Stimulated activated naive CD8-positive, alpha-beta T cell treated with anti-CD3 and anti-CD28 coated beads, Interleukin-15, Interleukin-2, amounts not matched to agents 100 ng/mL and 50 ng/mL, for 24 hours (primary cell): ENCODE measurements around the gene SPATC1L.
"Not testable (repeated sequence)": the region's sequence is repeated elsewhere in the genome, so short reads cannot be mapped to it uniquely, and the experiment has no call there.

Experiments used
- H3K27ac Mint-ChIP-seq: one replicate; pipeline ENCODE4 v1.8.0; 2021; ENCODE audit warnings: mild to moderate bottlenecking, mixed read lengths
- H3K27me3 Mint-ChIP-seq: one replicate; pipeline ENCODE4 v1.8.0; 2021; ENCODE audit warnings: mixed read lengths
- H3K36me3 Mint-ChIP-seq: one replicate; pipeline ENCODE4 v1.8.0; 2021; ENCODE audit warnings: low read depth, mixed read lengths
- H3K4me1 Mint-ChIP-seq: one replicate; pipeline ENCODE4 v1.8.0; 2021; ENCODE audit warnings: low read depth, mixed read lengths
- H3K4me3 Mint-ChIP-seq: one replicate; pipeline ENCODE4 v1.8.0; 2021; ENCODE audit warnings: mild to moderate bottlenecking, mixed read lengths
- H3K9me3 Mint-ChIP-seq: one replicate; pipeline ENCODE4 v1.8.0; 2021; ENCODE audit warnings: mixed read lengths

Gene SPATC1L

DNA sequence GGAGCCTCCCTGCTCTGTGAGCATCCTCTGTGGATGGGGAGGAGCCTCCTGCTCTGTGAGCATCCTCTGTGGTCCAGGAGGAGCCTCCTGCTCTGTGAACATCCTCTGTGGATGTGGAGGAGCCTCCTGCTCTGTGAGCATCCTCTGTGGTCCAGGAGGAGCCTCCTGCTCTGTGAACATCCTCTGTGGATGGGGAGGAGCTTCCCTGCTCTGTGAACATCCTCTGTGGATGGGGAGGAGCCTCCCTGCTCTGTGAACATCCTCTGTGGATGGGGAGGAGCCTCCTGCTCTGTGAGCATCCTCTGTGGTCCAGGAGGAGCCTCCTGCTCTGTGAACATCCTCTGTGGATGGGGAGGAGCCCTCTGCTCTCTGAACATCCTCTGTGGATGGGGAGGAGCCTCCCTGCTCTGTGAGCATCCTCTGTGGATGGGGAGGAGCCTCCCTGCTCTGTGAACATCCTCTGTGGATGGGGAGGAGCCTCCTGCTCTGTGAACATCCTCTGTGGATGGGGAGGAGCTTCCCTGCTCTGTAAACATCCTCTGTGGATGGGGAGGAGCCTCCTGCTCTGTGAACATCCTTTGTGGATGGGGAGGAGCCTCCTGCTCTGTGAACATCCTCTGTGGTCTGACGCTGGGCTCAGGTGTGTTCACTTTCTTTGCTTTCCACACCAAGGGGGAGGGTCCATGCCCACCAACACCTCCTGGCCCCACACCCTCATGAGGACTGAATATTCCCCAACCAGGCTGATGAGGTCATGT, 13.6 kb downstream of the SPATC1L start:
- not testable (repeated sequence) for H3K4me3 Mint-ChIP-seq, H3K4me1 Mint-ChIP-seq, H3K27me3 Mint-ChIP-seq, H3K36me3 Mint-ChIP-seq
- H3K27ac Mint-ChIP-seq, result peak overlapping the region; percentile 62
- peaks cover 15% of the 10 kb centered on the region for H3K9me3 Mint-ChIP-seq

DNA sequence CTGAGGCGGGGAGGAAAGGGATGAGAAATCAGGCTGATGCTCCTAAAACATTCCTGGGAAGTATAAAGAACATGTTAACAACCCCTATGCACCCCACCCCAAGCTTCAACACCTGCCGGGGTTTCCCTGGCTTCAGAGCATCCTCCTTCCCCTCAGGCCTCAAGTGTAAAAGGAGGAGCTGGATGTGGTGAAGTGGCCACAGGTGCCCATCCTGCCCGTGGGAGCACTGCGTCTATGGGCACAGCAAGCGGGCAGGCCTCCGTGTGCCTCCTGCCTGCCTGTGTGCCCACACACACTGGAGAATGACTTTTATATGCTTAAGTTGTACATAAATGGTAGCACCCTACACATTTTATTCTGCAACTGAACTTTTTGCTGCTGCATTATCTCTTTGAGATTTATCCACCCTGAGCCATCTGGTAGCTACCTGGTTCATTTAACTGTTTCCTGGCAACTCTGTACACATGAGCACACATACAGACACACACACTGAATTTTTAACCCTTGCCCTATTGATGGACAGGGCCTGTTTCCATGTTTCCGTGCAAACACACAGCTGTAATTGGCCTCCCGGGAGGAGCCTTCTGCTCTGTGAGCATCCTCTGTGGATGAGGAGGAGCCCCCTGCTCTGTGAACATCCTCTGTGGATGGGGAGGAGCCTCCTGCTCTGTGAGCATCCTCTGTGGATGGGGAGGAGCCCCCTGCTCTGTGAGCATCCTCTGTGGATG, 15.4 kb downstream of the SPATC1L start:
- Mint-ChIP-seq H3K4me1 (no peaks in the 10 kb centered on the region), H3K27me3 (no peaks in the 10 kb centered on the region), H3K4me3 (no peak overlapping the region), H3K27ac (no peak overlapping the region), H3K9me3 (no peaks in the 10 kb centered on the region), H3K36me3 (peaks cover 3% of the 10 kb centered on the region)

DNA sequence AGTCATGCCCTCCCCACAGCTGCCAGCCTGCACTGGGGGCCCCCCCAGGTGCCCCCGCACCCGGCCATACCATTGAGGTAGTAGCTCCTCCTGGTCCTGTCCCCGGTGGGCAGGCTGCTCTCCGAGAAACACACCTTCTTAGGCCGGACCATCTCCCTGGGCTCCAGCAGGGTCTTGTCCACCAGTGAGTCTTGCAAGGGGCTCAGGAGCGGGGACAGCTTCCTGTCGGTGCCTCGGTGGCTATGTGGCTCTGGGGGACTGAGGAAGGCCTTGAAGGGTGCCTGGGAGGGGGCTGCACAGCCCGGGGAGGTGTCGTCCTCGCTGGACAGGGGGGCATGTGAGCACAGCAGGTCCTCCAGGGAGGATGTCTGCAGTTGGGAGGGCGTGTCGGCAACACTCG, 16.0 kb downstream of the SPATC1L start:
- H3K4me3 Mint-ChIP-seq, result no peak overlapping the region
- peaks cover 3% of the 10 kb centered on the region for H3K27me3 Mint-ChIP-seq
- H3K9me3 Mint-ChIP-seq, result no peaks in the 10 kb centered on the region
- peaks cover 3% of the 10 kb centered on the region for H3K36me3 Mint-ChIP-seq
- H3K4me1 Mint-ChIP-seq, result no peaks in the 10 kb centered on the region
- H3K27ac Mint-ChIP-seq, result no peak overlapping the region

GRCh38 chr21:46165098-46165497, 19.2 kb downstream of the SPATC1L start:
- H3K36me3 Mint-ChIP-seq, result peaks cover 3% of the 10 kb centered on the region

GRCh38 chr21:46163380-46163779, 20.9 kb downstream of the SPATC1L start:
- Mint-ChIP-seq H3K27ac (no peak overlapping the region), H3K27me3 (peaks cover 11% of the 10 kb centered on the region), H3K4me3 (no peak overlapping the region), H3K36me3 (peaks cover 3% of the 10 kb centered on the region), H3K4me1 (no peaks in the 10 kb centered on the region), H3K9me3 (no peaks in the 10 kb centered on the region)

More at GRCh38 chr21:46165098-46165497, 19.2 kb downstream of the SPATC1L start:
- Mint-ChIP-seq H3K4me1 (no peaks in the 10 kb centered on the region), H3K27me3 (peaks cover 11% of the 10 kb centered on the region), H3K27ac (no peak overlapping the region), H3K4me3 (no peak overlapping the region), H3K9me3 (no peaks in the 10 kb centered on the region)

GRCh38 chr21:46161633-46162592, 22.3 kb downstream of the SPATC1L start:
- Mint-ChIP-seq H3K4me3 (no peak overlapping the region), H3K4me1 (no peaks in the 10 kb centered on the region)

GRCh38 chr21:46160907-46161632, 23.2 kb downstream of the SPATC1L start:
- Mint-ChIP-seq H3K4me1 (no peaks in the 10 kb centered on the region), H3K27me3 (peaks cover 11% of the 10 kb centered on the region), H3K4me3 (no peak overlapping the region), H3K36me3 (peaks cover 3% of the 10 kb centered on the region), H3K9me3 (no peaks in the 10 kb centered on the region), H3K27ac (no peak overlapping the region)

More at GRCh38 chr21:46161633-46162592, 22.3 kb downstream of the SPATC1L start:
- Mint-ChIP-seq H3K27me3 (peaks cover 11% of the 10 kb centered on the region), H3K36me3 (peaks cover 3% of the 10 kb centered on the region), H3K27ac (no peak overlapping the region), H3K9me3 (no peaks in the 10 kb centered on the region)

- H3K27ac Mint-ChIP-seq, result no peak overlapping the region
- no peaks in the 10 kb centered on the region for H3K9me3 Mint-ChIP-seq
- peaks cover 11% of the 10 kb centered on the region for H3K27me3 Mint-ChIP-seq
- H3K4me1 Mint-ChIP-seq, result no peaks in the 10 kb centered on the region
- no peak overlapping the region for H3K4me3 Mint-ChIP-seq
- H3K36me3 Mint-ChIP-seq, result no peaks in the 10 kb centered on the region
These were observed 23.7 kb downstream of the SPATC1L start for GRCh38 chr21:46160657-46160906.

DNA sequence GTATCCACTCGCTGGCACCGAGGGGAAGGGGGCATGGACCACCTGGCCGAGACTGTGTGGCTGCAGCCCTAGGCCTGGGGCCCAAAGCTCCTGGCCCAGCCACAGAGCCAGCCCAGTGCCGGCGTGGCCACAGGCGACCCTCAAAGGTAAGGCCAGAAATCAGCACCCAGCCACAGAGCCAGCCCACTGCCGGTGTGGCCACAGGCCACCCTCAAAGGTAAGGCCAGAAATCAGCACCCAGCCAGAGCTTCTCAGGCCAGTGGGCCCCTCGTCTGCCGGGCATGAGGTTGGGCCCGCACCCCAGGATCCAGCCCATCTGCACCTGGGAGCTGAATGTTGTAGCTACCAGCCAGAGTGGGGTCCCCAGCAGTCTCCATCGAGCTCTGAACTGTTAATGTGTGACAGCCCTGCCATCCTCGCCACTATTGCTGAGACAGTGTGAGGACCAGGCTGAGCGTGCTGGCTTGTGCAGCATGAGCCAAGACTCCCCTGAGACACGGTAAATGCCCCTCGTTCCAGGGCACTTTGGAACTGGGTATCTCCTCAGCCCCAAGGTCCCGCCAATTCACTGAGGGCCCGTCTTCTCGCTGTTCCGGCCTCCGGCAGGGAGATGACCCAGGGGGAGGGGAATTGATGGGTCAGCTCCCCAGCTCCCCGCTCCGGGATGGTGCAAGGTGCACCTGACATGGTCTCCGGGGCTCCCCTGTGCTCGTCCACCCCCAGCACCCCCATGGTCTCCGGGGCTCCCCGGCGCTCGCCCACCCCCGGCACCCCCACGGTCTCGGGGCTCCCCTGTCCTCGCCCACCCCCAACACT, 24.2 kb downstream of the SPATC1L start:
- Mint-ChIP-seq H3K27me3 (peaks cover 11% of the 10 kb centered on the region), H3K36me3 (no peaks in the 10 kb centered on the region), H3K4me3 (no peak overlapping the region), H3K9me3 (no peaks in the 10 kb centered on the region), H3K4me1 (no peaks in the 10 kb centered on the region), H3K27ac (no peak overlapping the region)

DNA sequence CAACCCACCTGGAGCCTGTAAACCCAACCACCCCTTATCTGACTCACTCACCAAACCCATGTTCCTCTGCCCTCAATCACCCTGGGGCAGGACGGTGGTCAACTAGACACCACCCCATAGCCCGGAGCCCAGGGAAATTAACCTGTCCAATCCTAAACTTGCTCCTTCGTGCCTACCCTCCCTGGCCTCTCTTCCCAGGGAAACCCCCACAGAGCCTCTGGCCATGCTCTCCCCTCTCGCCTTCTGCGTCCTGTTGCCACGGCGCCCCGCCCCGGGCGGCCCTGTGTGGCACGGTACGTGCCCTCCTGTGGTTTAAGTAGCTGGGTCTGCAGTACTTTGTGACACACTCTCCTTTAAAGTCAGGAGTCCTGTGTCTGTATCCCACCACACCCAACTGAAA, 24.9 kb downstream of the SPATC1L start:
- H3K9me3 Mint-ChIP-seq, result no peaks in the 10 kb centered on the region
- H3K4me3 Mint-ChIP-seq, result no peak overlapping the region
- no peak overlapping the region for H3K27ac Mint-ChIP-seq
- H3K4me1 Mint-ChIP-seq, result no peaks in the 10 kb centered on the region
- no peaks in the 10 kb centered on the region for H3K36me3 Mint-ChIP-seq
- peaks cover 11% of the 10 kb centered on the region for H3K27me3 Mint-ChIP-seq

DNA sequence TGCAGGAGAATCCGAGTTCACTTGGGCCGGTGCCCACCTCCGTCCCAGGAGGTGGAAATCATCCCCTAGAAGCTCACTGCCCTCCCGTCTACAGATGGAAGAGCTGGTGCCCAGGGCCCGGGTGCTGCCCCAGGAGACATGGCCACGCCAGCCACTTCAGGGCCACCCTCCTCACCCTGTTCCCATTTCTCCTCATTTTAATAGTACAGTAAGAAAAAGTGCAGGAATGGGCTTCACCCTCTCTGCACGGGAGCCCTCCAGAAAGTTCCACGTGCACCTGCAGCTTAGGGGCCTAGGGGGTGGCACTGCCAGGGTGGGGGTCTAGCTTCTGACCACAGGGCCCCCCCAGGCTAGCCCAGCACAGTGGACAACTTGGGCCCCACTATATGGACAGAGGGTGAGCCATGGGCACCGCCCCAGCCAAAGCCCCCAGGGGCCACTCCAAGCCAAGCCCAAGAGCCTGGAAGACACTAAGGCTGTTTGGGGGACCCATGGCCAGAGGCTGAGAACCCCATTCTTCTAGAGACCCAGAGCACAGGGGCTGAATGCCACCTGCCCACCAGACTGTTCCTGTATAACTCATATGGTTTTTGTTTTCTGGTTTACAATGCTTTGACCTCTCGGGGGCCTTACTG, 25.5 kb downstream of the SPATC1L start:
- H3K9me3 Mint-ChIP-seq, result no peaks in the 10 kb centered on the region
- H3K4me1 Mint-ChIP-seq, result no peaks in the 10 kb centered on the region
- H3K4me3 Mint-ChIP-seq, result no peak overlapping the region
- no peak overlapping the region for H3K27ac Mint-ChIP-seq
- H3K27me3 Mint-ChIP-seq, result peaks cover 11% of the 10 kb centered on the region
- H3K36me3 Mint-ChIP-seq, result no peaks in the 10 kb centered on the region

DNA sequence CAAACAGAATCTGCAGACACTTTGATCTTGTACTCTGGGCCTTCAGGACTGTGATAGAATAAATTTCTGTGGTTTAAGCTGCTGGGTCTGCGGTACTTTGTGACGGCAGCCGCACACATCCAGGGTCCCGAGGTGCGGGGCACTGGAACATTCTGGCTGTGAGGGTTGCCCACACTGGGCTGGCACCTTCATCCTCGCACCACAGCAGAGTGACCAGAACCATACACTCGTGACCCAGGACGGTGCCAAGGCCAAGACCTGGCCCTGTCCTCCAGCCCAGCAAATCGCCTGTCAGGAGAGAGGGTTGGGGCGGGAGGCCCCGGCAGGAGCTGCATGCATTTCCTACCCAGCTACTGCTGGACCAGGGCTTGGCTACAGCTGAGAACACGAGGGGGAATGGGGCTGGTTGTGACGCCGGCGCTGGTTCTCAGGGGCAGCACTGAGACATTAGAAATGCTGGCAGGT, 26.2 kb downstream of the SPATC1L start:
- Mint-ChIP-seq H3K4me1 (no peaks in the 10 kb centered on the region), H3K36me3 (no peaks in the 10 kb centered on the region), H3K27ac (no peak overlapping the region), H3K9me3 (no peaks in the 10 kb centered on the region), H3K4me3 (no peak overlapping the region), H3K27me3 (peaks cover 6% of the 10 kb centered on the region)

DNA sequence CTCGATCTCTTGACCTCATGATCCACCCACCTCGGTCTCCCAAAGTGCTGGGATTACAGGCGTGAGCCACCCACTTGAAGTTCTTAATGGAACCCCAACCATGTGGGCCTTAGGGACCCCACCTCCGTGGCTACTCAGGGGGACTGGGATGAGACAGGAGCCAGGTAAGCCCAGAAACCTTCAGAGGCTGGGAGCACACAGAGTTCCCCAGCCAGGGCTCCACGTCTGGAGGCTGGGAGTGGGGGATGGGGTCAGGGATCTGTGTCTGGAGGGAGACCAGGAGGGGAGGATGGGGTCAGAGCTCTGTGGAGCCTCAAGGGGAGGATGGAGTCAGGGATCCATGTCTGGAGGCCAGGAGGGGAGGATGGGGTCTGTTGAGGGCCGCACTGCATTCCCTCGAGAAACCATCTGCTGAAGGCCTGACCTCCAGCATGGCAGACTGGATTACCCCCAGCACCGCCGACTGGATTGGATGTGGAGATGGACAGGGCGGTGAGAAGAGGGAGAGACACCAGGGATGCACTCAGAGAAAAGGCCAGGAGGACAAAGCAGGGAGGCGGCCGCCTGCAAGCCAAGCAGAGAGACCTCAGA, 26.8 kb downstream of the SPATC1L start:
- Mint-ChIP-seq H3K27me3 (peaks cover under 1% of the 10 kb centered on the region), H3K4me1 (no peaks in the 10 kb centered on the region), H3K36me3 (no peaks in the 10 kb centered on the region), H3K9me3 (no peaks in the 10 kb centered on the region), H3K27ac (no peak overlapping the region), H3K4me3 (no peak overlapping the region)
